ENCODE data around the gene C4A. TPM values are rescaled to one million over a fixed set of nuclear protein-coding genes. Genes with fewer than 3 reads are reported as not detected.
"Not testable (repeated sequence)": the region's sequence is repeated elsewhere in the genome, so short reads cannot be mapped to it uniquely, and the experiment has no call there.

The C4A gene
- total RNA-seq (100 to 1,000 TPM in 1 of 5 donors, 10 to 100 TPM in 4; 10.8 to 248 (median 32.1) TPM), polyA plus RNA-seq (10 to 100 TPM; 42.2 to 92.9 (median 48.1) TPM)
- long read RNA-seq, donor 1: 0 reads
- long read RNA-seq, donor 2, partial matches to known transcripts: 0 of 1 reads
- long read RNA-seq, donor 2, other reads (novel, unspliced or antisense): 0 of 1 reads
- long read RNA-seq, donor 3: 0 reads
- long read RNA-seq, donor 4: 0 reads
- long read RNA-seq, donor 5, partial matches to known transcripts: 0 of 4 reads
- long read RNA-seq, donor 5, other reads (novel, unspliced or antisense): 0 of 4 reads
- long read RNA-seq, donor 6: 0 reads
- long read RNA-seq, donor 7, partial matches to known transcripts: 0 of 1 reads
- long read RNA-seq, donor 7, other reads (novel, unspliced or antisense): 0 of 1 reads
- long read RNA-seq, donor 8: 0 reads
- long read RNA-seq, donor 9: 0 reads
- long read RNA-seq, donor 10: 0 reads

GRCh38 chr6:31981744-31982143 lies at the start of gene C4A:
Gene C4A (plus strand): TSS chr6:31982057. CDS start chr6:31982108, 51 bp downstream.
- H3K27me3 ChIP-seq; DNase-seq; H3K27ac ChIP-seq; H3K4me1 ChIP-seq; intact Hi-C loops (cut with DNase I; ENCODE audit: low total_unique reads); H3K9me3 ChIP-seq; H3K4me3 ChIP-seq: not testable (repeated sequence)
- no CpG with 5 or more reads among the region's 7 CpGs for WGBS, 5 donors
- H3K36me3 ChIP-seq: peaks cover 0 to 19% (median 16%) of the 10 kb centered on the region in 4 donors

- H3K27ac ChIP-seq; H3K27me3 ChIP-seq; intact Hi-C loops (cut with DNase I; ENCODE audit: low total_unique reads); H3K36me3 ChIP-seq; DNase-seq; H3K4me3 ChIP-seq; H3K9me3 ChIP-seq; H3K4me1 ChIP-seq: not testable (repeated sequence)
- 89 to 100% (median 95%) methylated on average over 1 to 32 of the region's 32 CpGs; no CpG with 5 or more reads in 2 of the 5 donors for WGBS, 5 donors
Measured at GRCh38 chr6:31932137-31932536, 49.7 kb upstream of the C4A start.

- TF ChIP-seq EP300 (IDR thresholded peaks at IDR 0.05): no peak
- H3K4me1 ChIP-seq: no peaks in the 10 kb centered on the region
- no peaks in the 10 kb centered on the region for H3K9me3 ChIP-seq
- H3K4me3 ChIP-seq: no peak overlapping the region
- no peak for DNase-seq
- H3K36me3 ChIP-seq: no peaks in the 10 kb centered on the region
- no peaks in the 10 kb centered on the region for H3K27me3 ChIP-seq
- whole genome bisulfite sequencing, 5 donors: 84 to 91% (median 89%) methylated on average over 16 to 19 of the region's 19 CpGs
- H3K27ac ChIP-seq: no peak overlapping the region
- intact Hi-C loops (cut with DNase I; ENCODE audit: low total_unique reads): no loop called here
Measured at GRCh38 chr6:31933537-31933936, 48.3 kb upstream of the C4A start.

- no peaks in the 10 kb centered on the region for H3K36me3 ChIP-seq
- WGBS, 5 donors: 72 to 89% (median 82%) methylated on average over 3 of the region's 3 CpGs
- no peak overlapping the region for H3K27ac ChIP-seq
- no peaks in the 10 kb centered on the region for H3K4me1 ChIP-seq
- no peak for DNase-seq
- H3K9me3 ChIP-seq: no peaks in the 10 kb centered on the region
- H3K27me3 ChIP-seq: no peaks in the 10 kb centered on the region
- no peak overlapping the region for H3K4me3 ChIP-seq
- intact Hi-C loops (cut with DNase I; ENCODE audit: low total_unique reads): no loop called here
- no peak for TF ChIP-seq EP300 (IDR thresholded peaks at IDR 0.05)
- TF ChIP-seq POLR2A (IDR thresholded peaks at IDR 0.05): no peak
- no peak for TF ChIP-seq CTCF (IDR thresholded peaks at IDR 0.05)
Measured at GRCh38 chr6:31935021-31935420, 46.8 kb upstream of the C4A start.

- no peaks in the 10 kb centered on the region for H3K4me1 ChIP-seq
- H3K36me3 ChIP-seq: no peaks in the 10 kb centered on the region
- H3K9me3 ChIP-seq: no peaks in the 10 kb centered on the region
- 79 to 85% (median 81%) methylated on average over 9 of the region's 9 CpGs for WGBS, 5 donors
- no peak for TF ChIP-seq POLR2AphosphoS5 (IDR thresholded peaks at IDR 0.05)
- no peak for TF ChIP-seq CTCF (IDR thresholded peaks at IDR 0.05)
- TF ChIP-seq POLR2A (IDR thresholded peaks at IDR 0.05): no peak
- intact Hi-C loops (cut with DNase I; ENCODE audit: low total_unique reads): no loop called here
- H3K27me3 ChIP-seq: no peaks in the 10 kb centered on the region
- DNase-seq: no peak
- no peak overlapping the region for H3K27ac ChIP-seq
- no peak overlapping the region for H3K4me3 ChIP-seq
Measured at GRCh38 chr6:31935823-31936222, 46.0 kb upstream of the C4A start.

GRCh38 chr6:31940256-31940664 lies 41.6 kb upstream of the C4A start:
- TF ChIP-seq CTCF (IDR thresholded peaks at IDR 0.05) (no peak), EP300 (IDR thresholded peaks at IDR 0.05) (no peak), POLR2AphosphoS5 (IDR thresholded peaks at IDR 0.05) (no peak), POLR2A (IDR thresholded peaks at IDR 0.05) (no peak)
- Histone ChIP-seq H3K36me3 (no peaks in the 10 kb centered on the region), H3K9me3 (no peaks in the 10 kb centered on the region), H3K4me3 (no peak overlapping the region), H3K27me3 (no peaks in the 10 kb centered on the region), H3K27ac (no peak overlapping the region), H3K4me1 (peaks cover 5 to 11% (median 7%) of the 10 kb centered on the region in 4 donors)
- no peak for DNase-seq
- 7 to 17% (median 9%) methylated on average over 6 of the region's 6 CpGs for WGBS, 5 donors
- intact Hi-C loops (cut with DNase I; ENCODE audit: low total_unique reads): no loop called here

Measured in stomach (tissue), 19 donors.